Spinal cord (tissue), 10 donors: Measurements from ENCODE around the gene CIAO1. TPM values are rescaled to one million over a fixed set of nuclear protein-coding genes. Genes with fewer than 3 reads are reported as not detected.

Experiments used
- DNase-seq, 6 donors: peaks; one replicate each; pipeline versions ENCODE4 v3.0.0 to v3.0.0-alpha.2; 2013 to 2015; ENCODE audit warnings: low spot score in 6 of 6, low read depth in 4 of 6
- H3K27ac ChIP-seq: one replicate; pipeline ENCODE4 v1.5.1; 2013; ENCODE audit warnings: low read depth, low read length, control low read depth
- H3K27me3 ChIP-seq: one replicate; pipeline ENCODE4 v1.6.1; 2013; ENCODE audit warnings: low read length; ENCODE audit not compliant: control insufficient read depth, insufficient read depth
- H3K36me3 ChIP-seq: one replicate; pipeline ENCODE4 v1.6.1; 2013; ENCODE audit warnings: low read length; ENCODE audit not compliant: control insufficient read depth, insufficient read depth
- H3K4me1 ChIP-seq: one replicate; pipeline ENCODE4 v1.6.1; 2013; ENCODE audit warnings: low read length; ENCODE audit not compliant: control insufficient read depth, insufficient read depth
- H3K4me3 ChIP-seq: one replicate; pipeline ENCODE4 v1.5.1; 2013; ENCODE audit warnings: low read depth, low read length, control low read depth
- H3K9me3 ChIP-seq: one replicate; pipeline ENCODE4 v1.6.1; 2013; ENCODE audit warnings: low read length; ENCODE audit not compliant: control insufficient read depth, insufficient read depth
- WGBS: methylation state at CpG from one replicate; pipeline ENCODE4 v1.1.5; 2013; ENCODE audit warnings: missing lambda C conversion rate; ENCODE audit not compliant: insufficient coverage; 5-methylcytosine and 5-hydroxymethylcytosine counted together
- polyA plus RNA-seq, 2 donors: library from polyadenylated mRNA; unstranded; fragments of 120-200 nt; gene quantifications; one replicate each; pipeline ENCODE4 v1.2.1, GENCODE V29; 2013; ENCODE audit not compliant: insufficient read length in 2 of 2
- total RNA-seq, 2 donors: library from RNA; depleted of rRNA in 1 of 2; stranded (reverse); fragments of 120-200 nt in 1 of 2; fragments of >200 nt in 1 of 2; gene quantifications; one replicate each; pipeline versions ENCODE4 v1.2.3 to v1.2.4, GENCODE V29; 2013 to 2014
- donor health status: healthy.

The CIAO1 gene
- total and polyA plus RNA-seq, 4 donors: 74.2 to 79.4 (median 75.9) TPM

DNA sequence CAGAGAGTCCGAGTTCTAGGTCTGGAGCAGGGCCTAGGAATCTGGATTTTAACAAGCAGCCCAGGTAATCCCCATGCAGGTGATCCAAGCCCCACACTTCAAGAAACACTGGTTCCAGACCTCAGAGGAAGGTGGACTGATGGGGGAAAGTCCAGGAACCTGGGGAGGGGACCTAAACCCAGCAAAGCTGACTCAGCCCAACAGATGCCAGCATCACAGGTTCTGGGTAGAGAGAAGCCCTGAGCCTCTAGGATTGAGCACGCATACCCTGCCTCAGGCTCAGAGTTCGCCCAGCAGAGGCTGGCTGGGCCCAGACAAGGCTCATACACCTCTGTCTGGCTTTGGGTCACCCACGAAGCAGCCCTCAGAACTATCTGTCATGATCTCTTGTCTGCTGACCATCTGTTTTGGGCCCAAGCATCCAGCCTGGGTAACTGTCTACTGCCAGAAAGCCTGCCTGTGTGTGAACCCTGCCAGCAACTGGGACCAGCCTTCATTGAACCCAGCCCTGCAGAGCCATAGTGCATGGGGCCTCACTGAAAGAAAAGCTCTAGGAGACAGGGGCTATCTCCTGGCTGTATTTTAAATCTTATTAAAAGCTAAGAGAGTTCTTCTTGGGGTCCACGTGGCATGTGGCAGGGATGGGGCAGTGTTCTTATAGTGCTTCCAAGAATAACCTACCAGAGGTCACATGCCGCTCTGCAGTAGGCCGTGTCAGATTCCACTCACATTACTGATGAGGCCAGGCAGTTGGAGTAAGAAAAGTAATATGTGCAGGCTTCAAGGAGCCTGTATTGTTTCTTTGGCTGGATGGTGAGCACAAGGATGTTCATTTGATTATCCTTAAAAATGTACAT is 7.6 kb upstream of the CIAO1 start:
- Histone ChIP-seq H3K27ac (peak overlapping the region; percentile 37), H3K9me3 (no peaks in the 10 kb centered on the region), H3K27me3 (no peaks in the 10 kb centered on the region), H3K4me1 (peaks cover 13% of the 10 kb centered on the region), H3K4me3 (no peak overlapping the region), H3K36me3 (peaks cover 60% of the 10 kb centered on the region)
- peak in 1 of 6 donors; percentile 28 for DNase-seq
- WGBS: 89% methylated on average over 4 of the region's 7 CpGs

- Histone ChIP-seq H3K36me3 (peaks cover 48% of the 10 kb centered on the region), H3K9me3 (no peaks in the 10 kb centered on the region), H3K4me3 (no peak overlapping the region), H3K4me1 (peaks cover 20% of the 10 kb centered on the region), H3K27ac (no peak overlapping the region), H3K27me3 (no peaks in the 10 kb centered on the region)
- WGBS: 72% methylated on average over 5 of the region's 5 CpGs
- DNase-seq: no peak
Measured at GRCh38 chr2:96259497-96259921, 6.5 kb upstream of the CIAO1 start.

GRCh38 chr2:96260387-96261260 is 5.4 kb upstream of the CIAO1 start:
- 62% methylated on average over 8 of the region's 10 CpGs for WGBS
- Histone ChIP-seq H3K27ac (no peak overlapping the region), H3K36me3 (peaks cover 42% of the 10 kb centered on the region), H3K9me3 (no peaks in the 10 kb centered on the region), H3K4me1 (peaks cover 25% of the 10 kb centered on the region), H3K4me3 (no peak overlapping the region), H3K27me3 (no peaks in the 10 kb centered on the region)
- peak in 2 of 6 donors; percentile 10 to 18 for DNase-seq

DNA sequence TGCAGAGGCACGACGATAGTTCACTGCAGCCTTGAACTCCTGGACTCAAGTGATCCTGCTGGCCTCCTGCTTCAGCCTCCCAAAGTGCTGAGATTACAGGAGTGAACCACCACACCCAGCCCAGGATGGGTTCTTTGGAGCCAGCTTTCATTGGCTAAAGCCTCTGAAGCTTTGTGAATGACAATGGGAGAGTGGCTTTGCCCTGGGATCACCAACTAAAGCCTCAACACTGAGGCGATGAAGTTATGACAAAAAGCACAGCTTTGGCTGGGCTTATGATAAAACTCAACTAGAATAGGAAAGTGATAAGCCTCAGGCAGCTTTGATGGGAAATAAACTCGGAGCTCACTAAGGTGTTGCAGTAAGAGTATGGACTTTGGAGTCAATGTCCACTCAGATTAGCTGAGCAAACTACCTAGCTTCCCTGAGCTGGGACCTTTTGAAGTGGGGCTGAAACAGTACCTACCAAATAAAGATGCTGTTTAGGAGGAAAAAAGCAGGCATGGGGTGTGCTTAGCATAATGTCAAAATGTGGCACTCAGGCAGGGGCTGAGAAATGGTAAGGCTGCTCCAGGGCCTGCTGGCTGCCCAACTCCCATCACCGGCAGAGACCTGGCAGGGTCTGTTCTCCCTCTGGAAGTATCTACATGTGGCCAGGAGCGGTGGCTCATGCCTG is 4.6 kb upstream of the CIAO1 start:
- DNase-seq: no peak
- 97% methylated on average over 5 of the region's 6 CpGs for WGBS
- Histone ChIP-seq H3K4me3 (no peak overlapping the region), H3K4me1 (peaks cover 25% of the 10 kb centered on the region), H3K27ac (no peak overlapping the region), H3K9me3 (no peaks in the 10 kb centered on the region), H3K27me3 (no peaks in the 10 kb centered on the region), H3K36me3 (peaks cover 36% of the 10 kb centered on the region)

GRCh38 chr2:96262306-96262705 is 3.7 kb upstream of the CIAO1 start:
- DNase-seq: no peak
- H3K27ac ChIP-seq: no peak overlapping the region
- H3K9me3 ChIP-seq: no peaks in the 10 kb centered on the region
- 85% methylated on average over 1 of the region's 2 CpGs for WGBS
- H3K36me3 ChIP-seq: peaks cover 34% of the 10 kb centered on the region
- peaks cover 32% of the 10 kb centered on the region for H3K4me1 ChIP-seq
- H3K4me3 ChIP-seq: no peak overlapping the region
- no peaks in the 10 kb centered on the region for H3K27me3 ChIP-seq

DNA sequence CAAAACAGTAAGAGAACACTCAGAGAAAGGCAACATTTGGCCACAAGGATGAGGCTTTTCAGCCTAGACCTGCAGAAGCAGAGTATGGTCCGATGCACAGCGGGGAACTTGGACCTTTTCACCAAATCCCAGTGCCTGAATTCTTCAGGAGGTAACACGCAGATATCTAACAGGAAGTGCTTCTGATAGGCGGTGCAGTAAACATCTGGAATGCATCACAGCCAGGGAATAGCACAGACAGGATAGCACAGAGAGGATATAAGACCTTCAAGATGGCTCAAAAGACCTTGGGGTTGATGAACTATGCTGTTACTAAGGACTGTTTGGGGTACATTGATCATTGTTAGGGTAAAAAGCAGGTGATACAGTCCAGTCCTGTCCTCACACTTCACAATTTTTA is 1.9 kb upstream of the CIAO1 start:
- H3K4me3 ChIP-seq: peak overlapping the region; percentile 96
- 86% methylated on average over 4 of the region's 4 CpGs for WGBS
- H3K4me1 ChIP-seq: peaks cover 35% of the 10 kb centered on the region

GRCh38 chr2:96264656-96265348 is 1.2 kb upstream of the CIAO1 start:
- no peaks in the 10 kb centered on the region for H3K27me3 ChIP-seq
- WGBS: 14% methylated on average over 29 of the region's 33 CpGs
- peaks cover 32% of the 10 kb centered on the region for H3K4me1 ChIP-seq
- peak overlapping the region; percentile 96 for H3K4me3 ChIP-seq
- H3K36me3 ChIP-seq: peaks cover 50% of the 10 kb centered on the region
- peak overlapping the region; percentile 40 for H3K27ac ChIP-seq
- no peaks in the 10 kb centered on the region for H3K9me3 ChIP-seq
- peak in 3 of 6 donors; percentile 32 to 87 (median 70) for DNase-seq

More for the DNA sequence above, 1.9 kb upstream of the CIAO1 start:
- Histone ChIP-seq H3K27ac (no peak overlapping the region), H3K27me3 (no peaks in the 10 kb centered on the region), H3K36me3 (peaks cover 43% of the 10 kb centered on the region), H3K9me3 (no peaks in the 10 kb centered on the region)
- DNase-seq: no peak

DNA sequence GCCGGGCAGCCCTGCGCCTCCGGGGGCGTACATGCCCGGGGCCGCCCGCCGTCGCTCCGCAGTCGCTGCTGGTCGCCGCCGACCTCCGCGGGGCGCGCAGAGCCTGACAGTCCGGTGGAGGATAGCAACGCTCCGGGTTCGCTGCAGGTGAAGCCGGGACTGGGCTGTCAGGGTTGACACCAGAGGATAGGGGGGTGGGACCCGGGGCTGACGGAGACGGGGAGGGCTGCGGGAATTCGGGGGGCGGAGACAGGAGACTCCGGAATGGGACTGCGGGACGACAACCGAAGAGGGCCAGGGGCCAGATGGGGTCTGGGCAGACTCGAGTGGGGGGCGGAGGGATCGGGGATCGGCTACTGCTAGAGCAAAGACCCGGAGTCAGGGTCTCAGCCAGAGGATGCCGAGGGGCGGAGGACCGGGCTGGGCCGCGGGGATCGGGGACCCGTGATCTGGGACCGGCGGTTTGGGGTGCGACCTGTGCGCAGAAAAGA is 631 bp upstream of the CIAO1 start:
- DNase-seq: peak in 3 of 6 donors; percentile 19 to 78 (median 35)
- H3K4me3 ChIP-seq: peak overlapping the region; percentile 96
- H3K36me3 ChIP-seq: peaks cover 54% of the 10 kb centered on the region
- no peaks in the 10 kb centered on the region for H3K27me3 ChIP-seq
- no peaks in the 10 kb centered on the region for H3K9me3 ChIP-seq
- WGBS: under 1% methylated on average over 49 of the region's 49 CpGs
- H3K27ac ChIP-seq: peak overlapping the region; percentile 91
- H3K4me1 ChIP-seq: peaks cover 31% of the 10 kb centered on the region
